K562 (cell line): ENCODE data around the gene ACTN3. TPM values are rescaled to one million over a fixed set of nuclear protein-coding genes. Genes with fewer than 3 reads are reported as not detected.
A peak's percentile ranks its signal among the peaks of the same experiment; 100 is the strongest.

Experiments
- BHLHE40 ChIP-seq: IDR thresholded peaks from 2 replicates; pipeline ENCODE4 v1.6.1; 2011; ENCODE audit warnings: low read length, improper control_type of control experiment
- ELF2 ChIP-seq: fragments of 250-450 bp; sonication (Bioruptor Pico); IDR thresholded peaks from 2 replicates; pipeline ENCODE4 v1.5.0; 2021; ENCODE audit warnings: mild to moderate bottlenecking
- GATAD2A ChIP-seq: fragments of 450-650 bp; IDR thresholded peaks from 2 replicates; pipeline ENCODE4 v1.6.1; 2017
- KLF6 ChIP-seq: fragments of 250-450 bp; sonication (Bioruptor Pico); IDR thresholded peaks from 2 replicates; pipeline ENCODE4 v1.4.0; 2020; ENCODE audit warnings: mild to moderate bottlenecking, moderate library complexity, borderline replicate concordance
- MCM2 ChIP-seq: fragments of 450-650 bp; IDR thresholded peaks from 2 replicates; pipeline ENCODE4 v1.6.1; 2017; ENCODE audit warnings: low read depth, mild to moderate bottlenecking
- PHTF2 ChIP-seq: fragments of 250-450 bp; sonication (Bioruptor Pico); IDR thresholded peaks from 2 replicates; pipeline ENCODE4 v1.5.0; 2021; ENCODE audit warnings: mild to moderate bottlenecking
- SLC30A9 ChIP-seq: fragments of 250-450 bp; sonication (Bioruptor Pico); IDR thresholded peaks from 2 replicates; pipeline ENCODE4 v1.8.0; 2022; ENCODE audit warnings: mild to moderate bottlenecking, moderate library complexity
- SMARCA4 ChIP-seq: fragments of 450-650 bp; IDR thresholded peaks from 2 replicates; pipeline ENCODE4 v1.6.1; 2016
- SMARCE1 ChIP-seq: fragments of 450-650 bp; IDR thresholded peaks from 2 replicates; pipeline ENCODE4 v1.7.1; 2016; ENCODE audit warnings: mild to moderate bottlenecking
- TFAM ChIP-seq: fragments of 250-450 bp; sonication (Bioruptor Pico); conservative IDR thresholded peaks from 2 replicates; pipeline ENCODE4 v1.5.0; 2021; ENCODE audit warnings: mild to moderate bottlenecking, moderate library complexity
- ZFX ChIP-seq: sonication (generic); formaldehyde crosslinking; IDR thresholded peaks from 2 replicates; pipeline ENCODE4 v1.8.0; 2022; ENCODE audit warnings: mild to moderate bottlenecking, missing genetic modification reagents, moderate library complexity
- ZNF23 ChIP-seq: fragments of 250-450 bp; sonication (Bioruptor Pico); IDR thresholded peaks from 2 replicates; pipeline ENCODE4 v1.4.0; 2020; ENCODE audit warnings: mild to moderate bottlenecking
- ZNF24 ChIP-seq: fragments of 450-650 bp; IDR thresholded peaks from 2 replicates; pipeline ENCODE4 v1.6.1; 2016
- ZNF695 ChIP-seq: fragments of 450-650 bp; formaldehyde crosslinking; IDR thresholded peaks from 2 replicates; pipeline ENCODE4 v1.4.0; 2020; ENCODE audit warnings: mild to moderate bottlenecking, moderate library complexity
- ZNF830 ChIP-seq: fragments of 250-450 bp; sonication (Bioruptor Pico); IDR thresholded peaks from 2 replicates; pipeline ENCODE4 v1.5.0; 2021; ENCODE audit warnings: mild to moderate bottlenecking
- polyA plus RNA-seq, 8 experiments: library from polyadenylated mRNA; depleted of rRNA in 4 of 8; stranded (reverse) in 5 of 8; unstranded in 3 of 8; fragments of >200 nt; fragmentation: Nextera tagmentation in 2 of 8; fragmentation: Illumina TruSeq in 1 of 8; extraction: Ambion mirVana in 2 of 8; extraction: Trizol in 1 of 8; gene quantifications; 2 replicates each; pipeline versions ENCODE4 v1.2.1 to v1.2.3, GENCODE V29; 2011 to 2014; ENCODE audit warnings: inconsistent platforms in 1 of 8, missing spikeins in 1 of 8
- total RNA-seq, 7 experiments: library from RNA; depleted of rRNA in 6 of 7; stranded (reverse); fragments of >200 nt in 6 of 7; fragmentation: Illumina TruSeq in 2 of 7; extraction: Trizol in 2 of 7; gene quantifications; 2 replicates each; pipeline versions ENCODE4 v1.2.1 to v1.2.3, GENCODE V29; 2011 to 2021; ENCODE audit warnings: low replicate concordance in 1 of 7
- TF ChIP-seq, protein P1 (sequence below): fragments of 150-350 bp; IDR thresholded peaks from 2 replicates; pipeline ENCODE4 v1.6.1; 2014; ENCODE audit warnings: low read depth, mild to moderate bottlenecking, low read length, borderline replicate concordance
- TF ChIP-seq, protein P2 (sequence below): fragments of 250-450 bp; sonication (Bioruptor Pico); IDR thresholded peaks from 2 replicates; pipeline ENCODE4 v1.4.0; 2020; ENCODE audit warnings: mild to moderate bottlenecking, moderate library complexity, borderline replicate concordance
- TF ChIP-seq, protein P3 (sequence below), 2 experiments: fragments of 450-650 bp; IDR thresholded peaks; 2 replicates each; pipeline ENCODE4 v1.6.1; 2016
- TF ChIP-seq, protein P4 (sequence below): fragments of 250-450 bp; sonication (Bioruptor Pico); IDR thresholded peaks from 2 replicates; pipeline ENCODE4 v1.8.0; 2021; ENCODE audit warnings: moderate library complexity, mild to moderate bottlenecking, inconsistent platforms
- TF ChIP-seq, protein P5 (sequence below): sonication (generic); formaldehyde crosslinking; IDR thresholded peaks from 2 replicates; pipeline ENCODE4 v1.8.0; 2022; ENCODE audit warnings: mild to moderate bottlenecking, missing genetic modification reagents

ACTN3 gene
- total and polyA plus RNA-seq, 9 of the 15 experiments (the other 6 are each of a cell fraction or from before 2014, with no cell fraction given) = not detected

DNA sequence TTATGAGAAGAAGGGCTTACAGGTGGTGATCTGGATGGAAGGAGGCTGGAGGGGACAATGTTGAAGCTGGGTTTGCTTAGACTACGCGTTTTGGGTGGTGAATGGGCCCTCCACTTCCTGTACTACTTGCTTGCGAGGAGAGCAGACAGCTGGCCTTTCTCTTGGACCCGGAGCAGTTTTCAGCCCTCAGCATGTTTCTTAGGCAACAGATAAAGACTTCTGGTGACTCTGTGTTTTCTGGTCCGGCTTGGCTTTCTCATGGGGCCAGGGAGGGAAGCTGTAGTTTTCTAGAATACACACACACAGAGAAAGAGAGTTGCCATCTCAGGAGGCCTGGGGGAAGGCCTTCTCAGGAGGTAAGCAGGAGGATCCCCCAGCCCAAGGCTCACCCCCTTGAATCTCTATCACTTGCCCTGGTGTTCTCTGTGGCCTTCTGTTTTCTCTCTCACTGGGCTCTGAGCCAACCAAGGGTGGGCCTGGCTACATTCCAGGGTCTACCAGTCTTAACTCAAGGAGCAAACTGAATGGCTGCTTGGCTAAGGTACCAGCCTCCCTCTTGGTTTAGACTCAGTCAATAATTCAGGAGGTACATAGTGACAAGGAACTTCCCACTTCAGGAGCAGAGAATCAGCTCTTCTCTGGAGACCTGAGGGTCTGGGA lies 48.7 kb downstream of the ACTN3 start (continued):
- TF ChIP-seq, protein P1, sequence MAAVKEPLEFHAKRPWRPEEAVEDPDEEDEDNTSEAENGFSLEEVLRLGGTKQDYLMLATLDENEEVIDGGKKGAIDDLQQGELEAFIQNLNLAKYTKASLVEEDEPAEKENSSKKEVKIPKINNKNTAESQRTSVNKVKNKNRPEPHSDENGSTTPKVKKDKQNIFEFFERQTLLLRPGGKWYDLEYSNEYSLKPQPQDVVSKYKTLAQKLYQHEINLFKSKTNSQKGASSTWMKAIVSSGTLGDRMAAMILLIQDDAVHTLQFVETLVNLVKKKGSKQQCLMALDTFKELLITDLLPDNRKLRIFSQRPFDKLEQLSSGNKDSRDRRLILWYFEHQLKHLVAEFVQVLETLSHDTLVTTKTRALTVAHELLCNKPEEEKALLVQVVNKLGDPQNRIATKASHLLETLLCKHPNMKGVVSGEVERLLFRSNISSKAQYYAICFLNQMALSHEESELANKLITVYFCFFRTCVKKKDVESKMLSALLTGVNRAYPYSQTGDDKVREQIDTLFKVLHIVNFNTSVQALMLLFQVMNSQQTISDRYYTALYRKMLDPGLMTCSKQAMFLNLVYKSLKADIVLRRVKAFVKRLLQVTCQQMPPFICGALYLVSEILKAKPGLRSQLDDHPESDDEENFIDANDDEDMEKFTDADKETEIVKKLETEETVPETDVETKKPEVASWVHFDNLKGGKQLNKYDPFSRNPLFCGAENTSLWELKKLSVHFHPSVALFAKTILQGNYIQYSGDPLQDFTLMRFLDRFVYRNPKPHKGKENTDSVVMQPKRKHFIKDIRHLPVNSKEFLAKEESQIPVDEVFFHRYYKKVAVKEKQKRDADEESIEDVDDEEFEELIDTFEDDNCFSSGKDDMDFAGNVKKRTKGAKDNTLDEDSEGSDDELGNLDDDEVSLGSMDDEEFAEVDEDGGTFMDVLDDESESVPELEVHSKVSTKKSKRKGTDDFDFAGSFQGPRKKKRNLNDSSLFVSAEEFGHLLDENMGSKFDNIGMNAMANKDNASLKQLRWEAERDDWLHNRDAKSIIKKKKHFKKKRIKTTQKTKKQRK = no peak
- TF ChIP-seq SMARCA4 (no peak), ELF2 (CRISPR knock-in tag) (no peak), GATAD2A (no peak), MCM2 (no peak), SLC30A9 (CRISPR knock-in tag) (no peak), ZNF695 (CRISPR knock-in tag) (no peak), BHLHE40 (0 out of 2 replicates have a peak, but pooled peaks have one; percentile 12), ZNF23 (CRISPR knock-in tag) (no peak), SMARCE1 (0 out of 2 replicates have a peak, but pooled peaks have one; percentile 32), KLF6 (no peak), ZNF24 (no peak), PHTF2 (CRISPR knock-in tag) (no peak), TFAM (no peak), ZNF830 (no peak), ZFX (no peak)
- TF ChIP-seq, protein P2, sequence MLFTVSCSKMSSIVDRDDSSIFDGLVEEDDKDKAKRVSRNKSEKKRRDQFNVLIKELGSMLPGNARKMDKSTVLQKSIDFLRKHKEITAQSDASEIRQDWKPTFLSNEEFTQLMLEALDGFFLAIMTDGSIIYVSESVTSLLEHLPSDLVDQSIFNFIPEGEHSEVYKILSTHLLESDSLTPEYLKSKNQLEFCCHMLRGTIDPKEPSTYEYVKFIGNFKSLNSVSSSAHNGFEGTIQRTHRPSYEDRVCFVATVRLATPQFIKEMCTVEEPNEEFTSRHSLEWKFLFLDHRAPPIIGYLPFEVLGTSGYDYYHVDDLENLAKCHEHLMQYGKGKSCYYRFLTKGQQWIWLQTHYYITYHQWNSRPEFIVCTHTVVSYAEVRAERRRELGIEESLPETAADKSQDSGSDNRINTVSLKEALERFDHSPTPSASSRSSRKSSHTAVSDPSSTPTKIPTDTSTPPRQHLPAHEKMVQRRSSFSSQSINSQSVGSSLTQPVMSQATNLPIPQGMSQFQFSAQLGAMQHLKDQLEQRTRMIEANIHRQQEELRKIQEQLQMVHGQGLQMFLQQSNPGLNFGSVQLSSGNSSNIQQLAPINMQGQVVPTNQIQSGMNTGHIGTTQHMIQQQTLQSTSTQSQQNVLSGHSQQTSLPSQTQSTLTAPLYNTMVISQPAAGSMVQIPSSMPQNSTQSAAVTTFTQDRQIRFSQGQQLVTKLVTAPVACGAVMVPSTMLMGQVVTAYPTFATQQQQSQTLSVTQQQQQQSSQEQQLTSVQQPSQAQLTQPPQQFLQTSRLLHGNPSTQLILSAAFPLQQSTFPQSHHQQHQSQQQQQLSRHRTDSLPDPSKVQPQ = no peak
- TF ChIP-seq, protein P3, sequence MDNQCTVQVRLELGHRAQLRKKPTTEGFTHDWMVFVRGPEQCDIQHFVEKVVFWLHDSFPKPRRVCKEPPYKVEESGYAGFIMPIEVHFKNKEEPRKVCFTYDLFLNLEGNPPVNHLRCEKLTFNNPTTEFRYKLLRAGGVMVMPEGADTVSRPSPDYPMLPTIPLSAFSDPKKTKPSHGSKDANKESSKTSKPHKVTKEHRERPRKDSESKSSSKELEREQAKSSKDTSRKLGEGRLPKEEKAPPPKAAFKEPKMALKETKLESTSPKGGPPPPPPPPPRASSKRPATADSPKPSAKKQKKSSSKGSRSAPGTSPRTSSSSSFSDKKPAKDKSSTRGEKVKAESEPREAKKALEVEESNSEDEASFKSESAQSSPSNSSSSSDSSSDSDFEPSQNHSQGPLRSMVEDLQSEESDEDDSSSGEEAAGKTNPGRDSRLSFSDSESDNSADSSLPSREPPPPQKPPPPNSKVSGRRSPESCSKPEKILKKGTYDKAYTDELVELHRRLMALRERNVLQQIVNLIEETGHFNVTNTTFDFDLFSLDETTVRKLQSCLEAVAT (IDR thresholded peaks at IDR 0.05) = no peak
- TF ChIP-seq, protein P4, sequence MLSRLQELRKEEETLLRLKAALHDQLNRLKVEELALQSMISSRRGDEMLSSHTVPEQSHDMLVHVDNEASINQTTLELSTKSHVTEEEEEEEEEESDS (CRISPR knock-in tag) = no peak
- TF ChIP-seq, protein P5, sequence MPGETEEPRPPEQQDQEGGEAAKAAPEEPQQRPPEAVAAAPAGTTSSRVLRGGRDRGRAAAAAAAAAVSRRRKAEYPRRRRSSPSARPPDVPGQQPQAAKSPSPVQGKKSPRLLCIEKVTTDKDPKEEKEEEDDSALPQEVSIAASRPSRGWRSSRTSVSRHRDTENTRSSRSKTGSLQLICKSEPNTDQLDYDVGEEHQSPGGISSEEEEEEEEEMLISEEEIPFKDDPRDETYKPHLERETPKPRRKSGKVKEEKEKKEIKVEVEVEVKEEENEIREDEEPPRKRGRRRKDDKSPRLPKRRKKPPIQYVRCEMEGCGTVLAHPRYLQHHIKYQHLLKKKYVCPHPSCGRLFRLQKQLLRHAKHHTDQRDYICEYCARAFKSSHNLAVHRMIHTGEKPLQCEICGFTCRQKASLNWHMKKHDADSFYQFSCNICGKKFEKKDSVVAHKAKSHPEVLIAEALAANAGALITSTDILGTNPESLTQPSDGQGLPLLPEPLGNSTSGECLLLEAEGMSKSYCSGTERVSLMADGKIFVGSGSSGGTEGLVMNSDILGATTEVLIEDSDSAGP (CRISPR knock-in tag) = no peak
- TF ChIP-seq, all 486 proteins: peak for 11
